Measurements from ENCODE around the gene LILRB4. TPM values are rescaled to one million over a fixed set of nuclear protein-coding genes. Genes with fewer than 3 reads are reported as not detected.

LILRB4 gene
- total RNA-seq: 10 to 100 TPM in 2 of 9 donors, 1 to 10 TPM in 6, under 1 TPM in 1; 0.97 to 40.9 (median 2.6) TPM
- 1 to 10 TPM in 1 of 2 donors, under 1 TPM in 1; 0.69 to 1.8 TPM for polyA plus RNA-seq
- long read RNA-seq, donor 1, partial matches to known transcripts: 0 of 2 reads
- long read RNA-seq, donor 1, other reads (novel, unspliced or antisense): 2 of 2 reads
- long read RNA-seq, donor 2, partial matches to known transcripts: 2 of 3 reads
- long read RNA-seq, donor 2, other reads (novel, unspliced or antisense): 1 of 3 reads
- long read RNA-seq, donor 3: 0 reads

DNA sequence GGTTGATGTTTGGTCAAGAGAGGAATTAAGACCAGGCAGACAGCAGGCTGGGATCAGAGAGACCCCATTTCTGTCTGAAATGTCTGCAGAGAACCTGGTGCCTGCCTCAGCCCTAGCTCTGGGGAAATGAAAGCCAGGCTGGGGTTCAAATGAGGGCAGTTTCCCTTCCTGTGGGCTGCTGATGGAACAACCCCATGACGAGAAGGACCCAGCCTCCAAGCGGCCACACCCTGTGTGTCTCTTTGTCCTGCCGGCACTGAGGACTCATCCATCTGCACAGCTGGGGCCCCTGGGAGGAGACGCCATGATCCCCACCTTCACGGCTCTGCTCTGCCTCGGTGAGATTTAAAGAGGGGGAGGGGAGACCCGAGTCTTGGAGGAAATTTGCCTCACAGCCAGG, at the start of gene LILRB4:
LILRB4 (plus strand) TSS at position 256 of the 400 bp plus-strand sequence; CDS start at position 305, 49 bp downstream.
- Histone ChIP-seq H3K4me3 (peak within 1 kb of the TSS in 6 of 12 donors; percentile 21 to 53 (median 28)), H3K27ac (peak within 1 kb of the TSS in 1 of 12 donors; percentile 67), H3K4me1 (peaks cover 0 to 15% (median 0%) of the 10 kb centered on the region in 12 donors), H3K9me3 (peaks cover 0 to 8% (median 0%) of the 10 kb centered on the region in 12 donors), H3K27me3 (peaks cover 0 to 10% (median 0%) of the 10 kb centered on the region in 9 donors), H3K36me3 (peaks cover 0 to 20% (median 0%) of the 10 kb centered on the region in 9 donors)
- ATAC-seq (peak in 3 of 4 donors; percentile 56 to 82 (median 67)), DNase-seq (peak; percentile 28 to 71 (median 51))
- 49 to 79% (median 65%) methylated on average over 5 to 7 of the region's 7 CpGs for WGBS, 4 donors
- TF ChIP-seq, protein P1, sequence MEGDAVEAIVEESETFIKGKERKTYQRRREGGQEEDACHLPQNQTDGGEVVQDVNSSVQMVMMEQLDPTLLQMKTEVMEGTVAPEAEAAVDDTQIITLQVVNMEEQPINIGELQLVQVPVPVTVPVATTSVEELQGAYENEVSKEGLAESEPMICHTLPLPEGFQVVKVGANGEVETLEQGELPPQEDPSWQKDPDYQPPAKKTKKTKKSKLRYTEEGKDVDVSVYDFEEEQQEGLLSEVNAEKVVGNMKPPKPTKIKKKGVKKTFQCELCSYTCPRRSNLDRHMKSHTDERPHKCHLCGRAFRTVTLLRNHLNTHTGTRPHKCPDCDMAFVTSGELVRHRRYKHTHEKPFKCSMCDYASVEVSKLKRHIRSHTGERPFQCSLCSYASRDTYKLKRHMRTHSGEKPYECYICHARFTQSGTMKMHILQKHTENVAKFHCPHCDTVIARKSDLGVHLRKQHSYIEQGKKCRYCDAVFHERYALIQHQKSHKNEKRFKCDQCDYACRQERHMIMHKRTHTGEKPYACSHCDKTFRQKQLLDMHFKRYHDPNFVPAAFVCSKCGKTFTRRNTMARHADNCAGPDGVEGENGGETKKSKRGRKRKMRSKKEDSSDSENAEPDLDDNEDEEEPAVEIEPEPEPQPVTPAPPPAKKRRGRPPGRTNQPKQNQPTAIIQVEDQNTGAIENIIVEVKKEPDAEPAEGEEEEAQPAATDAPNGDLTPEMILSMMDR (IDR thresholded peaks at IDR 0.05): no peak
- TF ChIP-seq POLR2A (IDR thresholded peaks at IDR 0.05): no peak
- intact Hi-C loops (cut with DNase I): loop anchor here in 1 of 10 donors (10.0 kb wide), 1 partner anchor 262 kb away; no protein-coding TSS in a partner anchor

DNA sequence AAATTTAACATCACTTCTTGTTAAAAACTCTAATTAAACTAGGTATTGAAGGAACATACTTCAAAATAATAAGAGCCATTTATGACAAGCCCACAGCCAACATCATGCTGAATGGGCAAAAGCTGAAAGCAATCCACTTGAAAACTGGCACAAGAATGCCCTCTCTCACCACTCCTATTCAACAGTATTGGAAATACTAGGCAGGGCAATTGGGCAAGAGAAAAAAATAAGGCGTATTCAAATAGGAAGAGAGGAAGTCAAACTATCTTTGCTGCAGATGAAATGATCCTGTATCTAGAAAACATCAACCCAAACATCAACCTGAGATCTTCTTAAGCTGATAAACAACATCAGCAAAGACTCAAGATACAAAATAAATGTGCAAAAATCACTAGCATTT, 48.1 kb upstream of the LILRB4 start:
- Histone ChIP-seq H3K4me1 (peaks cover 0 to 9% (median 0%) of the 10 kb centered on the region in 12 donors), H3K27me3 (no peaks in the 10 kb centered on the region), H3K27ac (no peak overlapping the region), H3K36me3 (no peaks in the 10 kb centered on the region), H3K4me3 (no peak overlapping the region), H3K9me3 (peaks cover 0 to 17% (median 0%) of the 10 kb centered on the region in 12 donors)
- intact Hi-C loops (cut with DNase I): no loop called here
- TF ChIP-seq, protein P1 (IDR thresholded peaks at IDR 0.05): no peak
- TF ChIP-seq POLR2A (IDR thresholded peaks at IDR 0.05): no peak
- ATAC-seq (no peak), DNase-seq (no peak)
- 80 to 92% (median 89%) methylated on average over 1 of the region's 1 CpG for WGBS, 4 donors

DNA sequence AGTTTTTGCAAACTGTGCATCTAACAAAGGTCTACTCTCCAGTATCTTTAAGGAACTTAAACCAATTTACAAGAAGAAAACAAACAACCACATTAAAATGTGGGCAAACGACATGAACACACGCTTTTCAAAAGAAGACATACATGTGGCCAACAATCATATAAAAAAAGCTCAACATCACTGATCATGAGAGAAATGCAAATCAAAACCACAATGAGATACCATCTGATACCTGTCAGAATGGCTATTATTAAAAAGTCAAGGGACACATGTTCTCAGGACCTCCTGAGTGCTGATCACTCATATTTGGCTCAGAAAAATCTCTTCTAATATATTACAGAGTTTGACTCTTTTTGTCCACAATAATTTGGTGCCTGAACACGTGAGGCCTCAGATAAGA, 46.7 kb upstream of the LILRB4 start:
- no peak overlapping the region for H3K4me3 ChIP-seq
- H3K27me3 ChIP-seq: no peaks in the 10 kb centered on the region
- no peak for ATAC-seq
- no peak for TF ChIP-seq POLR2A (IDR thresholded peaks at IDR 0.05)
- TF ChIP-seq, protein P1 (IDR thresholded peaks at IDR 0.05): no peak
- 55 to 64% (median 61%) methylated on average over 3 of the region's 3 CpGs for WGBS, 4 donors
- peak overlapping the region in 1 of 12 donors; percentile 72 for H3K27ac ChIP-seq
- H3K4me1 ChIP-seq: peaks cover 0 to 9% (median 0%) of the 10 kb centered on the region in 12 donors
- DNase-seq: no peak
- H3K9me3 ChIP-seq: peaks cover 0 to 11% (median 0%) of the 10 kb centered on the region in 12 donors
- intact Hi-C loops (cut with DNase I): no loop called here
- H3K36me3 ChIP-seq: no peaks in the 10 kb centered on the region

DNA sequence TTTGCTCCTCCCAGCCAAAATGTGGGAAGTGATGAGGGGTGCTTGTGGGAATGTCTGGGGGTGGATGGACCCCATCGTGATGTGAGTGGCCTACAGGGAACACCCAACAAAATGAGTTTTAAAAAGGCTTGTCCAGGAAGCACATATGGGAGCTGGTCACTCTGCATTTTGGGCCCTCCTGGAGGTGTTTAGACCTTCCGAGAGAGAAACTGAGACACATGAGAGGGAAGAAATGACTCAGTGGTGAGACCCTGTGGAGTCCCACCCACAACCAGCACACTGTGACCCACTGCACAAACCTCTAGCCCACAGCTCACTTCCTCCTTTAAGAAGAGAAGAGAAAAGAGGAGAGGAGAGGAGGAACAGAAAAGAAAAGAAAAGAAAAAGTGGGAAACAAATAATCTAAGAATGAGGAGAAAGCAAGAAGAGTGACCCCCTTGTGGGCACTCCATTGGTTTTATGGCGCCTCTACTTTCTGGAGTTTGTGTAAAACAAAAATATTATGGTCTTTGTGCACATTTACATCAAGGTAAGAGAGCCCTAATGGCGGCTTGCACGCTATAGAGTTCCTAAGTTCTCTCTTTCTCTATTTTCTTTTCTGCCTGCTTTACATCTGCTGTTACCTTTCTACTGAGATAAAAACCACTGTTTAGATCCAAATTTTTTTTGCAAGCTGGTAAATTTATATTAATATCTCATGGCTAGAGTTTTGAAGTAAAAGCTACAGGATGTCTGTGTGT, 45.8 kb upstream of the LILRB4 start:
- peak overlapping the region in 1 of 12 donors; percentile 33 for H3K4me3 ChIP-seq
- WGBS, 4 donors: 40 to 66% (median 56%) methylated on average over 5 of the region's 5 CpGs

More for the DNA sequence above, 45.8 kb upstream of the LILRB4 start:
- TF ChIP-seq, protein P1 (IDR thresholded peaks at IDR 0.05): no peak
- TF ChIP-seq POLR2A (IDR thresholded peaks at IDR 0.05): no peak
- intact Hi-C loops (cut with DNase I): no loop called here
- peaks cover 0 to 9% (median 0%) of the 10 kb centered on the region in 12 donors for H3K4me1 ChIP-seq
- DNase-seq (no peak), ATAC-seq (no peak)
- H3K27me3 ChIP-seq: no peaks in the 10 kb centered on the region
- H3K36me3 ChIP-seq: no peaks in the 10 kb centered on the region
- H3K9me3 ChIP-seq: peaks cover 0 to 11% (median 0%) of the 10 kb centered on the region in 12 donors
- peak overlapping the region in 1 of 12 donors; percentile 72 for H3K27ac ChIP-seq
